ENCODE measurements around the gene LYST. TPM values are rescaled to one million over a fixed set of nuclear protein-coding genes. Genes with fewer than 3 reads are reported as not detected.
"Not testable (repeated sequence)": the region's sequence is repeated elsewhere in the genome, so short reads cannot be mapped to it uniquely, and the experiment has no call there.

Gene LYST
- polyA plus RNA-seq, 2 donors: 4.3 to 4.8 TPM

DNA sequence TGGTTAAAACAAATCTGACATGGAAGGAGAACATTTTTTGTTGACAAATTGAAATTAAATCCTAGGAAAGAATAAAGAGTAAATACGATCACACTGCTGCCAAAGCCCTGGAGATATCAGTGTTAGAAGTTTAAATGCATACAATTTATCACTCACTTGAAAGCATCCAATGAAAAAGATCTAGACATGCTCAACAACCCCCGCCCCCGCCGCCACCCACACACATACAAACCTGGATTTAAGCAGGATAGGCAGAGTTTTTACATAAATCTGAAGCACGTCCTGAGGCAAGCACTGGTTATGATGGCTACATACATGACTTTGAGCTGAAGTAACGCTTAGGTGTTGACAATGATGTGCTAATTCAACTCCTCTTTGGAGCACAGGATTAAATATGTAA is 58.5 kb downstream of the LYST start:
- Histone ChIP-seq H3K4me3 (ENCODE audit: low read depth in 1 of 2, low read length in 2 of 2) (no peak overlapping the region), H3K27me3 (ENCODE audit: control insufficient read depth in 1 of 2, insufficient read depth in 2 of 2, low read length in 2 of 2) (no peaks in the 10 kb centered on the region), H3K9me3 (ENCODE audit: control insufficient read depth in 2 of 2, insufficient read depth in 1 of 2, low read depth in 1 of 2, low read length in 1 of 2) (no peaks in the 10 kb centered on the region), H3K36me3 (ENCODE audit: control insufficient read depth in 2 of 2, insufficient read depth in 2 of 2, low read length in 1 of 2) (peaks cover 2 to 4% of the 10 kb centered on the region in 2 donors), H3K4me1 (ENCODE audit: control insufficient read depth in 2 of 2, insufficient read depth in 2 of 2, low read length in 1 of 2) (no peaks in the 10 kb centered on the region), H3K27ac (ENCODE audit: low read depth in 2 of 2, low read length in 1 of 2) (no peak overlapping the region)
- 86 to 87% methylated on average over 6 of the region's 6 CpGs for WGBS, 2 donors

DNA sequence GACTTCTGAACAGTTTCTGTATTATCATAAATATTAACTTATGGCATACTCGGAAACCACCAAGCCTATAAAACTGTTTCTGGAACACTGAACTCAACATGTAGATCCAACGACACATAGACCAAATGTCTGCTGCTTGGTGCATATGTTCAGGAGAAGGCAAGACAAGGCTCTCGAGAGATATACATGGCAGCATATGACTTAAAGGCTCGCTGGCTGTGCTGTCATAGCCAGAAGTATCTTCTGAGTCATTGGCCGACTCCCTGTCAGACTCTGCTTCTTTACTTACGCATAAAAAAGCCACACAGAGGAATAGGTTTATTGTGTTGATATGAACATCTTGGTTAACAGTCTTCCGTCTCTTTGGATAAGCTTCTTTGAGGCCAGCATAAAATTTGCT is 60.6 kb downstream of the LYST start:
- H3K27me3 ChIP-seq (ENCODE audit: control insufficient read depth in 1 of 2, insufficient read depth in 2 of 2, low read length in 2 of 2): no peaks in the 10 kb centered on the region
- no peaks in the 10 kb centered on the region for H3K9me3 ChIP-seq (ENCODE audit: control insufficient read depth in 2 of 2, insufficient read depth in 1 of 2, low read depth in 1 of 2, low read length in 1 of 2)
- peaks cover 2 to 4% of the 10 kb centered on the region in 2 donors for H3K36me3 ChIP-seq (ENCODE audit: control insufficient read depth in 2 of 2, insufficient read depth in 2 of 2, low read length in 1 of 2)
- no peaks in the 10 kb centered on the region for H3K4me1 ChIP-seq (ENCODE audit: control insufficient read depth in 2 of 2, insufficient read depth in 2 of 2, low read length in 1 of 2)
- WGBS, 2 donors: 88 to 89% methylated on average over 7 of the region's 7 CpGs
- no peak overlapping the region for H3K4me3 ChIP-seq (ENCODE audit: low read depth in 1 of 2, low read length in 2 of 2)
- no peak overlapping the region for H3K27ac ChIP-seq (ENCODE audit: low read depth in 2 of 2, low read length in 1 of 2)

DNA sequence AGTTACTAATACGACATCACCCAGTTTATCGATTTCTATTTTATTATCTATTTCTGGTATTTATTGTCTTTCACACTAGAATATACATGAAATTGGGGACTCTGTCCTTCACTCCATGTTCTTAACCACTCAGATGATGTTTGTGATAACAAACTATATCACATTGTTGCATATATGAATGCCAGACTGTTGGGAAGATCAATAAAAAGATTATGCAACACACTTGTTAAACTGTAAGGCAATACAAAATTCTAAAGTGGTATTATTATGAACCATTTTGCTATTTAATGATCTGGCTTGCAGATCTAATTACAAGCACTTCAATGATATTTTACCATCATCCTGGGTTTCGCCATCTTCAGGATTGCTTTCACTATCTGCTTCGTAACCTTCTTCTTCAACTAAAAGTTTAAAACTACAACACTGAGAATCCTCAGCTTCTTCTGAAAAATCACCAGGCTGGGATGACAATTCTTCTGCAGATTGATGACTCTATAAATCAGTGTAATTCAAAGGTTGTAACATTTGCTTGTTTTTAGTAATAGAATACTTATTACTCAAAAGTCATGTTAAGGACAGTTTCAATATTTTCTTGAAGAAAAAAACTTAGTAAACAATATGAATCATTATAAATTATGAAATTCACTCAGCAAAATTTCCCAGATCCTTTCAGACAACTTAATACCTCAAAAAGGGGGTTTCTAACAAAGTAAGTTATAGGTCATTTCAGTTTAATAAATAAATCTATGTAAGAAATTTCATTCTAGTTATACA is 63.9 kb downstream of the LYST start:
- WGBS, 2 donors: 91% methylated on average over 4 of the region's 4 CpGs
- no peaks in the 10 kb centered on the region for H3K27me3 ChIP-seq (ENCODE audit: control insufficient read depth in 1 of 2, insufficient read depth in 2 of 2, low read length in 2 of 2)
- no peaks in the 10 kb centered on the region for H3K4me1 ChIP-seq (ENCODE audit: control insufficient read depth in 2 of 2, insufficient read depth in 2 of 2, low read length in 1 of 2)
- no peak overlapping the region for H3K4me3 ChIP-seq (ENCODE audit: low read depth in 1 of 2, low read length in 2 of 2)
- H3K9me3 ChIP-seq (ENCODE audit: control insufficient read depth in 2 of 2, insufficient read depth in 1 of 2, low read depth in 1 of 2, low read length in 1 of 2): no peaks in the 10 kb centered on the region
- H3K27ac ChIP-seq (ENCODE audit: low read depth in 2 of 2, low read length in 1 of 2): no peak overlapping the region
- peaks cover 2 to 4% of the 10 kb centered on the region in 2 donors for H3K36me3 ChIP-seq (ENCODE audit: control insufficient read depth in 2 of 2, insufficient read depth in 2 of 2, low read length in 1 of 2)

DNA sequence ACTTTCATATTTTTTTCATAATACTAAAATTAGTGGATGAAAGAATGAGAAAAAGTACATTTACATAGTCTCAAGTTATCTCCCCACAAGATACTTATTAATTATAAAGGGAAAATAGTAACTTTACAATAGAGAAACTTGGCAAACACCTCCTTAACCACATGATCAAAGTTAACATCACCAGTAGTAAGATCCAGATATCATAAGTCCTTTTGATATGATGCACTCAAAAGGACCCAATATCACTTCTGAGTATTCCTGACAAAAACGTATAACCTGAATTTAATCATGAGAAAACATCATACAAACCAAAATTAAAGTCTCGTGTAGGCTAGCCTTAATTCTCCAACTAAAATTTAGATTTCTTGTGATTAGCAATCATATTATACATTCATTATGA is 67.4 kb downstream of the LYST start:
- H3K36me3 ChIP-seq (ENCODE audit: control insufficient read depth in 2 of 2, insufficient read depth in 2 of 2, low read length in 1 of 2): peaks cover 3 to 4% of the 10 kb centered on the region in 2 donors
- H3K27me3 ChIP-seq (ENCODE audit: control insufficient read depth in 1 of 2, insufficient read depth in 2 of 2, low read length in 2 of 2): no peaks in the 10 kb centered on the region
- no peak overlapping the region for H3K27ac ChIP-seq (ENCODE audit: low read depth in 2 of 2, low read length in 1 of 2)
- no peaks in the 10 kb centered on the region for H3K9me3 ChIP-seq (ENCODE audit: control insufficient read depth in 2 of 2, insufficient read depth in 1 of 2, low read depth in 1 of 2, low read length in 1 of 2)
- 87% methylated on average over 2 of the region's 2 CpGs for WGBS, 2 donors
- no peak overlapping the region for H3K4me3 ChIP-seq (ENCODE audit: low read depth in 1 of 2, low read length in 2 of 2)
- H3K4me1 ChIP-seq (ENCODE audit: control insufficient read depth in 2 of 2, insufficient read depth in 2 of 2, low read length in 1 of 2): no peaks in the 10 kb centered on the region

DNA sequence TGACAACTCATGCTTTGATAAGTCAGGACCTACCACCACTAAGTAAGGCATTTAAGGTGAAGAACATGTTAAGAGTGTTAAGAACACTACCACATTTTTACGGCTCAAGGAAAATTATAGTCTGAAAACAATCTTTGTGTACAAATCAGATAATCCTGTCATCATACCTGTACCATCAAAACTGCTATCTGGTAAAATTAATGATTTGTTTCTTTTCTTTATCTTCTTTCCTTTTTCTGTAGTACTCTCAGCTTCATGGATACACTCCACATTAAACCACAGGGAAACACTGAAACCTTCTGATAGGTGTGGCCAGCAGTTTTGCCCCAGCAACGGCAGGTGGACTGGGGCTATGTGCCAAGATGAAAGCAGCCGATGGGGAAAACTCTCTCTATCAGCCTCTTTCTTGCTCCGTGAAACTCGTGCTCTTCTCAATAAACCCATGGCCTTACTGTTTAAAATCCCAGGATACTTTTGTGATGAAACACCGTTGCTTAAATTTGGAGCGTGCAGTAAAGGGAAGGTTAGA is 75.1 kb downstream of the LYST start:
- H3K27ac ChIP-seq (ENCODE audit: low read depth in 2 of 2, low read length in 1 of 2): no peak overlapping the region
- H3K4me3 ChIP-seq (ENCODE audit: low read depth in 1 of 2, low read length in 2 of 2): no peak overlapping the region
- no peaks in the 10 kb centered on the region for H3K27me3 ChIP-seq (ENCODE audit: control insufficient read depth in 1 of 2, insufficient read depth in 2 of 2, low read length in 2 of 2)
- WGBS, 2 donors: 75 to 91% methylated on average over 7 of the region's 7 CpGs
- no peaks in the 10 kb centered on the region for H3K4me1 ChIP-seq (ENCODE audit: control insufficient read depth in 2 of 2, insufficient read depth in 2 of 2, low read length in 1 of 2)
- no peaks in the 10 kb centered on the region for H3K9me3 ChIP-seq (ENCODE audit: control insufficient read depth in 2 of 2, insufficient read depth in 1 of 2, low read depth in 1 of 2, low read length in 1 of 2)
- H3K36me3 ChIP-seq (ENCODE audit: control insufficient read depth in 2 of 2, insufficient read depth in 2 of 2, low read length in 1 of 2): peaks cover 3% of the 10 kb centered on the region in 2 donors

DNA sequence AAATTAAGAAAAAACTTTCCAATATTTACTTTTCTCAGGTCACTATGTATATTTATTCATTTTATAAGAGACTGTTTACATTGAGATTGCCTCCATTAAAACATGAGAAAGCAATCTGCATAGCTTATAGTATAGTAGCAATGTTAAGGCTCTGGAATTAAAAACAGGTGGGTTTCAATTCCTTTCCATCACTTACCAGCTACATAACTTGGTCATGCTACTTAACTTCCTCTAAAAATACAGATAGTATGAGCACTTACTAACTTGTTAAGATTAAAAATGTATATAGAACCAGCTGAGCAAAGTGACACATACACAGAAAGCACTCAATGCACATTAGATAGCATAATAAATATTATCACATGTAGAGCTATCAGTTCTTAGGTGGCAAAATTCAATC is 76.6 kb downstream of the LYST start:
- Histone ChIP-seq H3K4me3 (ENCODE audit: low read depth in 1 of 2, low read length in 2 of 2) (no peak overlapping the region), H3K4me1 (ENCODE audit: control insufficient read depth in 2 of 2, insufficient read depth in 2 of 2, low read length in 1 of 2) (no peaks in the 10 kb centered on the region), H3K36me3 (ENCODE audit: control insufficient read depth in 2 of 2, insufficient read depth in 2 of 2, low read length in 1 of 2) (peaks cover 0 to under 1% of the 10 kb centered on the region in 2 donors), H3K27me3 (ENCODE audit: control insufficient read depth in 1 of 2, insufficient read depth in 2 of 2, low read length in 2 of 2) (no peaks in the 10 kb centered on the region), H3K9me3 (ENCODE audit: control insufficient read depth in 2 of 2, insufficient read depth in 1 of 2, low read depth in 1 of 2, low read length in 1 of 2) (no peaks in the 10 kb centered on the region), H3K27ac (ENCODE audit: low read depth in 2 of 2, low read length in 1 of 2) (no peak overlapping the region)

DNA sequence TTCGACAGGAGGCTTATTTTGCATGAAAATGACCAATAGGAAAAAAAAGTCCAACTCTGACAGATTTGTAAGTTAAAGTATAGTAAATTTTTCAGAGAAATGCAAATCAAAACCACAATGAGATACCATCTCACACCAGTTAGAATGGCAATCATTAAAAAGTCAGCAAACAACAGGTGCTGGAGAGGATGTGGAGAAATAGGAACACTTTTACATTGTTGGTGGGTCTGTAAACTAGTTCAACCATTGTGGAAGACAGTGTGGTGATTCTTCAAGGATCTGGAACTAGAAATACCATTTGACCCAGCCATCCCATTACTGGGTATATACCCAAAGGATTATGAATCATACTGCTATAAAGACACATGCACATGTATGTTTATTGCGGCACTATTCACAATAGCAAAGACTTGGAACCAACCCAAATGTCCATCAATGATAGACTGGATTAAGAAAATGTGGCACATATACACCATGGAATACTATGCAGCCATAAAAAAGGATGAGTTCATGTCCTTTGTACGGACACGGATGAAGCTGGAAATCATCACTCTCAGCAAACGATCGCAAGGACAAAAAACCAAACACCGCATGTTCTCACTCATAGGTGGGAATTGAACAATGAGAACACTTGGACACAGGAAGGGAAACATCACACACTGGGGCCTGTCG is 80.3 kb downstream of the LYST start:
- 96 to 97% methylated on average over 8 of the region's 8 CpGs for WGBS, 2 donors
- not testable (repeated sequence) for H3K4me3 ChIP-seq (ENCODE audit: low read depth in 1 of 2, low read length in 2 of 2); H3K4me1 ChIP-seq (ENCODE audit: control insufficient read depth in 2 of 2, insufficient read depth in 2 of 2, low read length in 1 of 2); H3K36me3 ChIP-seq (ENCODE audit: control insufficient read depth in 2 of 2, insufficient read depth in 2 of 2, low read length in 1 of 2); H3K9me3 ChIP-seq (ENCODE audit: control insufficient read depth in 2 of 2, insufficient read depth in 1 of 2, low read depth in 1 of 2, low read length in 1 of 2); H3K27me3 ChIP-seq (ENCODE audit: control insufficient read depth in 1 of 2, insufficient read depth in 2 of 2, low read length in 2 of 2); H3K27ac ChIP-seq (ENCODE audit: low read depth in 2 of 2, low read length in 1 of 2)

DNA sequence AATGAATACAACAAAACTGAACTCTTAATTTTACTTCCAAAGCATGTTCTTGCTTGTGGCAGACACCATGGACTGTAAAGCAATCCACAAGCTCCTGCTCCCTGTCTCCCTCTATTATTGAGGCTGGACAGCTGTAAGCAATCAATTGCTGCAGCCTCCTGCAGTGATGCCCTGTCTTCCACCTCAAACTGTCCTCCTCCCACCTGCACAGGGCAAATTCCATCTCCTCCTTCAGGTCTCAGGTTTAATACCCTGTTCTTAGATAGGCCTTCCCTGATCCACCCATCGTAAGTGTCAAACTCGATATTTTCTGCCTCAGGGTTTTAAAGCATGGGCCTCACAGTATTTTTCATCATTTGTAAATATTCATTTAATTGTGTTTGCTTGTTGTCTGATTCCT is 81.8 kb downstream of the LYST start:
- H3K4me3 ChIP-seq (ENCODE audit: low read depth in 1 of 2, low read length in 2 of 2): no peak overlapping the region
- H3K4me1 ChIP-seq (ENCODE audit: control insufficient read depth in 2 of 2, insufficient read depth in 2 of 2, low read length in 1 of 2): no peaks in the 10 kb centered on the region
- WGBS, 2 donors: 87 to 91% methylated on average over 2 of the region's 2 CpGs
- peaks cover 0 to 3% of the 10 kb centered on the region in 2 donors for H3K36me3 ChIP-seq (ENCODE audit: control insufficient read depth in 2 of 2, insufficient read depth in 2 of 2, low read length in 1 of 2)
- H3K27ac ChIP-seq (ENCODE audit: low read depth in 2 of 2, low read length in 1 of 2): no peak overlapping the region
- H3K9me3 ChIP-seq (ENCODE audit: control insufficient read depth in 2 of 2, insufficient read depth in 1 of 2, low read depth in 1 of 2, low read length in 1 of 2): no peaks in the 10 kb centered on the region
- no peaks in the 10 kb centered on the region for H3K27me3 ChIP-seq (ENCODE audit: control insufficient read depth in 1 of 2, insufficient read depth in 2 of 2, low read length in 2 of 2)

DNA sequence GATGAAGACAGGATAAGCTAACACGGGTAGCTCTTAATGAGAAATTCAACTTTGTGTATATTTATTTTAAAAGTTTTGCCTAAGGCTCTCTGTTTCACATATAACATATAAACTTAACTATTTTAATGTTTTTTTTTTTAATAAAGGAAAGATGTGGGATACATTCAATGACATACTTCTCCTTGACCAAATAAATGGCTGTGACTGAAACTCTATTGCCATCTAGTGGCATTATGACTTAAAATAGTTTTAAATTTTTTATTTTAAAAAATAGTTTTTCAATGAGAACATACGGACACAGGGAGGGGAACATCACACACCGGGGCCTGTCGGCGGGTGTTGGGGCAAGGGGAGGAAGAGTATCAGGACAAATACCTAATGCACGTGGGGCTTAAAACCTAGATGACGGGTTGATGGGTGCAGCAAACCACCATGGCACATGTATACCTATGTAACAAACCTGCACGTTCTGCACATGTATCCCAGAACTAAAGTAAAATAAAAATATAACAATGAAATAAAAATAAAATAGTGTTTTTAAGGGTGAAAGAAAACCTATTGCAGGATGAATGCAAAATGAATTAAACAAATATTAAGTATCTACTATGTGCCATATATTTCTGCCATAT is 83.4 kb downstream of the LYST start:
- no peaks in the 10 kb centered on the region for H3K4me1 ChIP-seq (ENCODE audit: control insufficient read depth in 2 of 2, insufficient read depth in 2 of 2, low read length in 1 of 2)
- peaks cover 0 to 3% of the 10 kb centered on the region in 2 donors for H3K36me3 ChIP-seq (ENCODE audit: control insufficient read depth in 2 of 2, insufficient read depth in 2 of 2, low read length in 1 of 2)
- H3K27me3 ChIP-seq (ENCODE audit: control insufficient read depth in 1 of 2, insufficient read depth in 2 of 2, low read length in 2 of 2): no peaks in the 10 kb centered on the region
- no peaks in the 10 kb centered on the region for H3K9me3 ChIP-seq (ENCODE audit: control insufficient read depth in 2 of 2, insufficient read depth in 1 of 2, low read depth in 1 of 2, low read length in 1 of 2)
- WGBS, 2 donors: 24 to 28% methylated on average over 8 of the region's 8 CpGs
- H3K27ac ChIP-seq (ENCODE audit: low read depth in 2 of 2, low read length in 1 of 2): no peak overlapping the region
- no peak overlapping the region for H3K4me3 ChIP-seq (ENCODE audit: low read depth in 1 of 2, low read length in 2 of 2)

All from esophagus (tissue), 2 donors.